CD14-positive monocyte (primary cell): Measurements from ENCODE around the gene ZNF841. TPM values are rescaled to one million over a fixed set of nuclear protein-coding genes. Genes with fewer than 3 reads are reported as not detected.

ENCODE experiments used
- DNase-seq, 3 donors: peaks; one replicate each; pipeline ENCODE4 v3.0.0-alpha.2; 2011 to 2022
- H2AFZ ChIP-seq: 2 replicates; pipeline ENCODE4 v1.6.0; 2012; ENCODE audit warnings: mild to moderate bottlenecking, low read depth, low read length, inconsistent platforms; ENCODE audit not compliant: insufficient read depth, poor library complexity, severe bottlenecking
- H3K27ac ChIP-seq, 2 donors: 1 replicate in 1 of 2; 2 replicates in 1 of 2; pipeline ENCODE4 v1.5.1; 2012 to 2013; ENCODE audit warnings: low read length in 2 of 2, control low read depth in 1 of 2, inconsistent platforms in 1 of 2, low read depth in 1 of 2, mild to moderate bottlenecking in 1 of 2
- H3K27me3 ChIP-seq, 2 donors: one replicate each; pipeline versions ENCODE4 v1.6.0 to v1.6.1; 2011 to 2013; ENCODE audit warnings: low read length in 2 of 2; ENCODE audit not compliant: control insufficient read depth in 2 of 2, insufficient read depth in 2 of 2
- H3K36me3 ChIP-seq, 2 donors: replicated peaks in 1 of 2; 1 replicate in 1 of 2; 2 replicates in 1 of 2; pipeline versions ENCODE4 v1.5.1 to v1.6.1; 2012 to 2013; ENCODE audit warnings: low read length in 2 of 2, control low read depth in 1 of 2, inconsistent platforms in 1 of 2, mild to moderate bottlenecking in 1 of 2; ENCODE audit not compliant: insufficient read depth in 2 of 2, control insufficient read depth in 1 of 2
- H3K4me1 ChIP-seq, 2 donors: 1 replicate in 1 of 2; 2 replicates in 1 of 2; pipeline versions ENCODE4 v1.5.1 to v1.6.1; 2012 to 2013; ENCODE audit warnings: low read length in 2 of 2, control low read depth in 1 of 2, inconsistent platforms in 1 of 2, mild to moderate bottlenecking in 1 of 2, moderate library complexity in 1 of 2; ENCODE audit not compliant: insufficient read depth in 2 of 2, control insufficient read depth in 1 of 2
- H3K4me2 ChIP-seq: replicated peaks from 2 replicates; pipeline ENCODE3; 2012; ENCODE audit warnings: low read length, moderate library complexity, mild to moderate bottlenecking; ENCODE audit not compliant: poor library complexity, severe bottlenecking; ENCODE audit errors: extremely low read depth
- H3K4me3 ChIP-seq, 3 experiments: fragments of 200-600 bp in 1 of 3; sonication (generic) in 1 of 3; replicated peaks in 1 of 3; 1 replicate in 2 of 3; 2 replicates in 1 of 3; pipeline ENCODE4 v1.5.1; 2011 to 2013; ENCODE audit warnings: low read length in 3 of 3, mild to moderate bottlenecking in 3 of 3, control low read depth in 2 of 3, low read depth in 2 of 3, inconsistent platforms in 1 of 3, moderate library complexity in 1 of 3
- H3K79me2 ChIP-seq: 2 replicates; pipeline ENCODE4 v1.6.0; 2012; ENCODE audit warnings: mild to moderate bottlenecking, control low read depth, inconsistent platforms, low read length, moderate library complexity; ENCODE audit not compliant: insufficient read depth
- H3K9ac ChIP-seq: 2 replicates; pipeline ENCODE4 v1.6.0; 2017; ENCODE audit warnings: low read length, mild to moderate bottlenecking; ENCODE audit not compliant: insufficient read depth, poor library complexity, severe bottlenecking
- H3K9me3 ChIP-seq, 2 donors: replicated peaks in 1 of 2; 1 replicate in 1 of 2; 2 replicates in 1 of 2; pipeline versions ENCODE4 v1.5.1 to v1.6.1; 2012 to 2013; ENCODE audit warnings: low read length in 2 of 2, control low read depth in 1 of 2; ENCODE audit not compliant: control insufficient read depth in 1 of 2, insufficient read depth in 1 of 2
- H4K20me1 ChIP-seq: 2 replicates; pipeline ENCODE4 v1.6.0; 2012; ENCODE audit warnings: mild to moderate bottlenecking, low read length, control low read depth, moderate library complexity; ENCODE audit not compliant: insufficient read depth
- H3K27ac Mint-ChIP-seq, 7 donors: one replicate each; pipeline ENCODE4 v1.8.0; 2020; ENCODE audit warnings: mild to moderate bottlenecking in 7 of 7, mixed read lengths in 7 of 7, moderate library complexity in 6 of 7, inconsistent platforms in 2 of 7
- H3K27me3 Mint-ChIP-seq, 3 donors: one replicate each; pipeline ENCODE4 v1.8.0; 2021 to 2022; ENCODE audit warnings: low read depth in 3 of 3, mild to moderate bottlenecking in 3 of 3, mixed read lengths in 3 of 3, moderate library complexity in 3 of 3, inconsistent platforms in 1 of 3
- H3K36me3 Mint-ChIP-seq, 2 donors: one replicate each; pipeline ENCODE4 v1.8.0; 2020; ENCODE audit warnings: mixed read lengths in 2 of 2, inconsistent platforms in 1 of 2, mild to moderate bottlenecking in 1 of 2
- H3K4me1 Mint-ChIP-seq: one replicate; pipeline ENCODE4 v1.8.0; 2020; ENCODE audit warnings: mild to moderate bottlenecking, mixed read lengths
- H3K4me3 Mint-ChIP-seq, 2 donors: one replicate each; pipeline ENCODE4 v1.8.0; 2020; ENCODE audit warnings: mild to moderate bottlenecking in 2 of 2, mixed read lengths in 2 of 2, moderate library complexity in 1 of 2
- H3K9me3 Mint-ChIP-seq, 7 donors: one replicate each; pipeline ENCODE4 v1.8.0; 2020 to 2022; ENCODE audit warnings: mixed read lengths in 7 of 7, mild to moderate bottlenecking in 6 of 7, moderate library complexity in 6 of 7, inconsistent platforms in 2 of 7
- CTCF ChIP-seq: fragments of 200-600 bp; IDR thresholded peaks from one replicate; pipeline ENCODE4 v1.8.0; 2022; ENCODE audit warnings: antibody characterized with exemption, mild to moderate bottlenecking
- WGBS: methylation state at CpG from one replicate; pipeline ENCODE4 v1.1.5; 2013; ENCODE audit warnings: missing lambda C conversion rate; ENCODE audit not compliant: insufficient coverage; 5-methylcytosine and 5-hydroxymethylcytosine counted together
- intact Hi-C, 2 donors: fragments of 100-400 bp; cut with micrococcal nuclease; formaldehyde crosslinking; loops; one replicate each; pipeline versions ENCODE4 v1.15.0 to v1.15.1; 2023
- polyA plus RNA-seq, 3 donors: library from polyadenylated mRNA; depleted of rRNA in 1 of 3; unstranded in 2 of 3; stranded (reverse) in 1 of 3; fragments of 300-500 nt in 2 of 3; fragments of >200 nt in 1 of 3; fragmentation: Illumina TruSeq in 2 of 3; gene quantifications; 1 replicate in 2 of 3; 2 replicates in 1 of 3; pipeline ENCODE4 v1.2.3, GENCODE V29; 2012 to 2021

The ZNF841 gene
- polyA plus RNA-seq, 3 donors = 0.42 to 5.2 TPM; not detected in 1

DNA sequence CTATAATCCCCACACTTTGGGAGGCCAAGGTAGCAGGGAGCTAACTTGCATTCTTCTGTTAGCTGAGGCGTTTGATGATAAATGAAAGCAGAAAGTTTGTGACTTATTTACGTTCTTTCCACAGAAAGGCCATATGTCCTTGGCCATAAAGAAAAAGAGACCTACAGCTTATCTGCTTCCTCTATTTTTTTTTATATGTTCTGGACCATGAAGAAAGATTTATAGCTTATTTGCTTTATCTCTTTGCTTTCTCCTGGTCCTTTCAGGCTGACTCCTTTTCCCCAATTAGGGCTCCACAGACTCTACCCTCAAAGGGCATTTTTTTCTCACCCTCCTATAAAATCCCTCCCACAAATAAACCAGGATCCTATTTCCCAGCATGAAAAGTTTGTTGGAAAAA lies 45.6 kb upstream of the ZNF841 start:
- peaks cover 0 to 4% (median 0%) of the 10 kb centered on the region in 3 donors for H3K27me3 Mint-ChIP-seq
- no CpG with 5 or more reads among the region's 2 CpGs for WGBS
- H3K36me3 Mint-ChIP-seq = peaks cover 7 to 17% of the 10 kb centered on the region in 2 donors
- Histone ChIP-seq H4K20me1 (no peaks in the 10 kb centered on the region), H3K9ac (no peak overlapping the region), H3K4me1 (peaks cover 12 to 16% of the 10 kb centered on the region in 2 donors), H3K27ac (no peak overlapping the region), H3K9me3 (peaks cover 37 to 59% of the 10 kb centered on the region in 2 donors), H3K27me3 (no peaks in the 10 kb centered on the region), H3K4me3 (no peak overlapping the region), H2AFZ (no peak overlapping the region), H3K36me3 (peaks cover 0 to 5% of the 10 kb centered on the region in 2 donors), H3K4me2 (no peak overlapping the region), H3K79me2 (peaks cover 16% of the 10 kb centered on the region)
- H3K27ac Mint-ChIP-seq = no peak overlapping the region
- H3K4me1 Mint-ChIP-seq = peaks cover 16% of the 10 kb centered on the region
- no peak for DNase-seq
- peaks cover 24 to 75% (median 55%) of the 10 kb centered on the region in 7 donors for H3K9me3 Mint-ChIP-seq
- intact Hi-C loops = loop anchor here in 1 of 2 donors (5.0 kb wide), 1 partner anchor 156 kb away; the partner anchor contains the start of gene ZNF480
- TF ChIP-seq CTCF = no peak
- H3K4me3 Mint-ChIP-seq = no peak overlapping the region

DNA sequence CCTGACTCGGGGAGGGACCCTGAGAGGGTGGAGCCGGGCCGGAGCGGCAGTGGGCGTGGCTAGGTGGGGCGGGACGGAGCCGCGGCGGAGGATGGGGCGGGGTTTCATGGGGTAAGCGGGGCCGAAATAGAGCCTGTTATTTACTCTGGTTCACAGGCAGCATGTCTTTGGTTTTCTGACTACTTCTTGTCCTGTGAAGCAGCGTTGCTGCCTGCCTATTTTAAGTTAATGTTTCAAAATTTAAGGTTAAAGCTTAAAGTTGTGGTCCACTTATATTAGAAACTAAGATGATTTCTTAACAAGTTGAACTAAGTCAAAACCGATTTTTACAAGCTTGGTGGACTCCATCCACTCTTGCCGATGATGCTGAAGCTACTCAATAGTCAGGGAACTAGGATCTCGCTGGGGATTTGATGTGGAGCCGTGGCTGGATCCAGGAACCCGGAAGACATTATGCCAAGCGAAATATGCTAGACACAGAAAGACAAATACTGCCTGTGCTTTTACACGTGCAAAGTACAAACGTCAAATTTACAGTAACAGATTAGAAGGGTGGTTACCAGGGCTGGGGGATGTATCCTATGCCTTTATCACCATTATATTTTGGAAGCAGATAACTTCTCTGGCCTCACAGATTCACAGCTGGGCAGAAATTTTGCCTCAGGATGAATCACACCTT lies 44.6 kb upstream of the ZNF841 start:
- Histone ChIP-seq H3K9me3 (peaks cover 39 to 59% of the 10 kb centered on the region in 2 donors), H3K4me1 (peaks cover 12 to 16% of the 10 kb centered on the region in 2 donors), H3K4me3 (peak overlapping the region; percentile 91 to 97 (median 94)), H3K4me2 (peak overlapping the region; percentile 95), H3K27ac (peak overlapping the region; percentile 85 to 93), H4K20me1 (no peaks in the 10 kb centered on the region), H3K79me2 (peaks cover 25% of the 10 kb centered on the region), H3K36me3 (peaks cover 0 to 11% of the 10 kb centered on the region in 2 donors), H3K27me3 (no peaks in the 10 kb centered on the region), H2AFZ (peak overlapping the region; percentile 97), H3K9ac (peak overlapping the region; percentile 79)
- peaks cover 16% of the 10 kb centered on the region for H3K4me1 Mint-ChIP-seq
- peaks cover 0 to 4% (median 0%) of the 10 kb centered on the region in 3 donors for H3K27me3 Mint-ChIP-seq
- peaks cover 24 to 75% (median 58%) of the 10 kb centered on the region in 7 donors for H3K9me3 Mint-ChIP-seq
- WGBS = 40% methylated on average over 9 of the region's 22 CpGs
- intact Hi-C loops = loop anchor here in 1 of 2 donors (5.0 kb wide), 1 partner anchor 157 kb away; the partner anchor contains the start of gene ZNF480
- H3K27ac Mint-ChIP-seq = peak overlapping the region in 6 of 7 donors; percentile 11 to 98 (median 96)
- peaks cover 14 to 27% of the 10 kb centered on the region in 2 donors for H3K36me3 Mint-ChIP-seq
- peak overlapping the region; percentile 98 to 99 for H3K4me3 Mint-ChIP-seq
- no peak for DNase-seq
- TF ChIP-seq CTCF = no peak
